ENCODE data around the gene WDR17. TPM values are rescaled to one million over a fixed set of nuclear protein-coding genes. Genes with fewer than 3 reads are reported as not detected.
A peak's percentile ranks its signal among the peaks of the same experiment; 100 is the strongest.

Gene WDR17
- total and polyA plus RNA-seq, 5 donors from 2014 or later = 0.05 to 0.22 TPM; not detected in 3

DNA sequence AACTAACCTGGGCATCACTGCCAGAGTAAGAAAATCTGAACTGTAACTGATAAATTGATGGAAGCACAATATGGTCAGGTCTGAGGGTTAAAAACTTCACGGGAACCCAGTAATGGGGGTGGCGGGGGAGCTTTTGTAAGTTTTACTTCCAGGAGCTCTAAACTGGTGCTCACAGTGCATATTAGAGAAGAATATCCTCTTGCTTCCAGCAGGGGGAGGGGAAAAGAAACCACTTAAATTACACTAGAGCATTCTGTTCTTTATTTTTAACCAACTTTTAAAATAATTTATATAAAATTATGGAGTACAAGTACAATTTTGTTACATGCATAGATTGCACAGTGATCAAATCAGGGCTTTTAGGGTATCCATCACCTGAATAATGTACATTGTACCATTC is 33.7 kb downstream of the WDR17 start:
- no peaks in the 10 kb centered on the region for H3K36me3 ChIP-seq (ENCODE audit: control insufficient read depth, insufficient read depth, low read length)
- H3K4me1 Mint-ChIP-seq = no peaks in the 10 kb centered on the region
- peaks cover 5% of the 10 kb centered on the region for H3K27me3 Mint-ChIP-seq
- H3K9me3 ChIP-seq (ENCODE audit: control insufficient read depth in 2 of 2, low read length in 2 of 2) = no peaks in the 10 kb centered on the region
- no peaks in the 10 kb centered on the region for H3K4me1 ChIP-seq (ENCODE audit: control insufficient read depth, insufficient read depth, low read length, poor library complexity, severe bottlenecking)
- H3K36me3 Mint-ChIP-seq = no peaks in the 10 kb centered on the region
- no peak overlapping the region for H3K27ac Mint-ChIP-seq
- no peaks in the 10 kb centered on the region for H3K27me3 ChIP-seq (ENCODE audit: control insufficient read depth, insufficient read depth, low read length)
- no peak for DNase-seq
- H3K4me3 Mint-ChIP-seq = no peak overlapping the region
- no peak overlapping the region for H3K4me3 ChIP-seq (ENCODE audit: low read depth, low read length)
- peaks cover 0 to 9% (median 2%) of the 10 kb centered on the region in 7 donors for H3K9me3 Mint-ChIP-seq
- H3K27ac ChIP-seq (ENCODE audit: insufficient read depth, low read length, poor library complexity, severe bottlenecking) = no peak overlapping the region
- no peak for ATAC-seq (ENCODE audit: low read depth in 2 of 2)

DNA sequence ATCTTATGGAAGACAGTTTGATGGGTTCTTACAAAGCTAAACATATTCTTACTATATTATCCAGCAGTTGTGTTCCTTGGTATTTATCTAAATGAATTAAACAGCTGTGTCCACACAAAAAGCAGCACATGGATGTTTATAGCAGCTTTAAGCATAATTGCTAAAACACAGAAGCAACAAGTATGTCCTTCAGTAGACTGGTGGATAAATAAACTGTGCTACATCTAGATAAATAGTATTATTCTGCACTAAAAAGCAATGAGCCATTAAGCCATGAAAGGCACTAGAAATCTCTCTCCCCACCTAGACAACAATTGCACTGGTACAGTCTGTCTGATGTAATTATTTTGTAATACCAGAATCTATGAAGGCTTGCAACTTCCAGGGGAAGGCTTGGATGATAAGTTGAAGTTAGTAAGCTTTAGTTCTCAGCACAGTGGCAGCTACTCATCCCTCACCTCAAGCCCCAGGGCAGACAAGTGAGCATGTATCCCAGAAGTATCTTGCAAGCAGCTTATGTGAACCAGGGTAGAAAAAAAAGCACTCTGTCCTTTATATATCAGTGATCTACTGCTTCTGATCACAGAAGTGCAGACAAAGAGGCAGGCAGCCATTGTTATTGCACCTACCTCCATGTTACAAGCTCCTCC is 36.9 kb downstream of the WDR17 start:
- no peaks in the 10 kb centered on the region for H3K27me3 ChIP-seq (ENCODE audit: control insufficient read depth, insufficient read depth, low read length)
- Mint-ChIP-seq H3K36me3 (no peaks in the 10 kb centered on the region), H3K4me3 (no peak overlapping the region), H3K4me1 (no peaks in the 10 kb centered on the region), H3K9me3 (peaks cover 0 to 9% (median 2%) of the 10 kb centered on the region in 7 donors), H3K27ac (no peak overlapping the region), H3K27me3 (no peaks in the 10 kb centered on the region)
- DNase-seq (no peak), ATAC-seq (ENCODE audit: low read depth in 2 of 2) (no peak)
- H3K36me3 ChIP-seq (ENCODE audit: control insufficient read depth, insufficient read depth, low read length) = no peaks in the 10 kb centered on the region
- H3K27ac ChIP-seq (ENCODE audit: insufficient read depth, low read length, poor library complexity, severe bottlenecking) = no peak overlapping the region
- no peaks in the 10 kb centered on the region for H3K4me1 ChIP-seq (ENCODE audit: control insufficient read depth, insufficient read depth, low read length, poor library complexity, severe bottlenecking)
- no peak overlapping the region for H3K4me3 ChIP-seq (ENCODE audit: low read depth, low read length)
- no peaks in the 10 kb centered on the region for H3K9me3 ChIP-seq (ENCODE audit: control insufficient read depth in 2 of 2, low read length in 2 of 2)

DNA sequence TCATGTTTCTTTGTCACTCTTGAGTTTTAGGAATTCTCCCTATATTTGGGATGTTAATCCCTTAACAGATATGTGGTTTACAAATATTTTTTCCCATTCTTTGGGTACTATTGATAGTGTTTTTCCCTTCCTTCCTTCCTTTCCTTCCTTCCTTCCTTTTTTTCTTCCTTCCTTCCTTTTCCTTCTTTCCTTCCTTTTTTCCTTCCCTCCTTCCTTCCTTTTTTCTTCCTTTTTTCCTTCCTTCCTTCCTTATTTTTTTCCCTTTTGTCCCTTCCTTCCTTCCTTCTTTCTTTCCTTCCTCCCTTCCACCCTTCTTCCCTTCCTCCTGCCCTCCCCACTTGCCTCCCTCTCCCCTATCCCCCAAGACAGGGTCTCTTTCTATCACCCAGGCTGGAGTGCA is 42.1 kb downstream of the WDR17 start:
- no peak for ATAC-seq (ENCODE audit: low read depth in 2 of 2)
- Mint-ChIP-seq H3K36me3 (no peaks in the 10 kb centered on the region), H3K9me3 (peaks cover 0 to 9% (median 0%) of the 10 kb centered on the region in 7 donors), H3K27ac (no peak overlapping the region), H3K4me3 (no peak overlapping the region), H3K4me1 (no peaks in the 10 kb centered on the region), H3K27me3 (no peaks in the 10 kb centered on the region)
- Histone ChIP-seq H3K9me3 (ENCODE audit: control insufficient read depth in 2 of 2, low read length in 2 of 2) (no peaks in the 10 kb centered on the region), H3K27ac (ENCODE audit: insufficient read depth, low read length, poor library complexity, severe bottlenecking) (no peak overlapping the region), H3K36me3 (ENCODE audit: control insufficient read depth, insufficient read depth, low read length) (no peaks in the 10 kb centered on the region), H3K4me3 (ENCODE audit: low read depth, low read length) (no peak overlapping the region), H3K27me3 (ENCODE audit: control insufficient read depth, insufficient read depth, low read length) (no peaks in the 10 kb centered on the region), H3K4me1 (ENCODE audit: control insufficient read depth, insufficient read depth, low read length, poor library complexity, severe bottlenecking) (no peaks in the 10 kb centered on the region)
- no peak for DNase-seq

DNA sequence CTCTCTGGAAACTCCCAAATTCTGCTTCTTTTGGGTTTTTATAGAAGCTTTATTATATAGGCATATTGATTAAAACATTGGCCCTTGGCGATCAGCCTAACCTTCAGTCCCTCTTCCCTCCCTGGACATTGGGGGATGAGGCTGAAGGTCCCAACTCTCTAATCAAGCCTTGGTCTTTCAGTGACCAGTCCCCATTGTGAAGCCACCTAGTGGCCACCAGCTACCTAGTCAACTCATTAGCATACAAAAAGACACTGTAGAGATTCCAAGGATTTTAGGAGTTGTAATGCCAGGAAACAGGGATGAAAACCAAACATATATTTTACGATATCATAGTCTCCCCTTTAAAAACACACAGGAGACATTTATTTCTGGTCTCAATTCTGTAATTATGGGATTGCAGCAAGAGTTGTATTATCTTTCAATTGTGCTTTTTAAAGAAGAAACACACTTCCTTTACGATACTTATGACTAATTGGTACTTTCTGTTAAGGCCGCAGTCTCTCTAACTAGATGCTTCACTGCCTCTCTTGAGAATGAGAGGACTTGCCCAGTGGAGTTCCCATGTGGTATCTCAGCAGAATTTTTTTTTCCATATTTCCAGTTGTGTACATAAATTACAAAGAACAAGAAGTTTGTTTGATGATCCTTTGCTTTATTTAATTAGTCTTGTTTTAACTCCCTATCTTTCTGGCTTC is 58.2 kb downstream of the WDR17 start:
- H3K27me3 Mint-ChIP-seq = no peaks in the 10 kb centered on the region
- H3K27ac Mint-ChIP-seq = no peak overlapping the region
- no peak overlapping the region for H3K4me3 ChIP-seq (ENCODE audit: low read depth, low read length)
- ATAC-seq (ENCODE audit: low read depth in 2 of 2) (peak in 1 of 2 donors; percentile 52), DNase-seq (peak in 1 of 3 donors; percentile 12)
- no peak overlapping the region for H3K4me3 Mint-ChIP-seq
- no peaks in the 10 kb centered on the region for H3K9me3 ChIP-seq (ENCODE audit: control insufficient read depth in 2 of 2, low read length in 2 of 2)
- peaks cover 0 to 5% (median 0%) of the 10 kb centered on the region in 4 donors for H3K4me1 Mint-ChIP-seq
- H3K36me3 Mint-ChIP-seq = no peaks in the 10 kb centered on the region
- H3K4me1 ChIP-seq (ENCODE audit: control insufficient read depth, insufficient read depth, low read length, poor library complexity, severe bottlenecking) = no peaks in the 10 kb centered on the region
- H3K27me3 ChIP-seq (ENCODE audit: control insufficient read depth, insufficient read depth, low read length) = no peaks in the 10 kb centered on the region
- no peaks in the 10 kb centered on the region for H3K36me3 ChIP-seq (ENCODE audit: control insufficient read depth, insufficient read depth, low read length)
- H3K27ac ChIP-seq (ENCODE audit: insufficient read depth, low read length, poor library complexity, severe bottlenecking) = no peak overlapping the region
- no peaks in the 10 kb centered on the region for H3K9me3 Mint-ChIP-seq

DNA sequence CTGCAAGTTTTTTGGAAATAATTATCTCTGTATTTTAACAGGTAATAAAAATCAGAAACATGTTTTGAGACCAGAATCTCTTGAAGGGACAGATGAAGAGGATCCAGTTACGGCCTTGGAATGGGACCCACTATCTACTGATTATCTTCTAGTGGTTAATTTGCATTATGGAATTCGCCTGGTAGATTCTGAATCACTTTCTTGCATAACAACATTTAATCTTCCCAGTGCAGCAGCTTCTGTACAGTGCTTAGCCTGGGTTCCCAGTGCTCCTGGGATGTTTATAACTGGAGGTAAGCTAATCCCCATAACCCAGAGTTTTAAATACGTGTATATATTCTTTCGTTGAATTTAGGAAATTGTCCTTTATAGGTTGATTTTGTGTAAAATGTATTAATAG is 59.4 kb downstream of the WDR17 start:
- H3K4me3 ChIP-seq (ENCODE audit: low read depth, low read length) = no peak overlapping the region
- H3K27me3 ChIP-seq (ENCODE audit: control insufficient read depth, insufficient read depth, low read length) = no peaks in the 10 kb centered on the region
- no peaks in the 10 kb centered on the region for H3K9me3 ChIP-seq (ENCODE audit: control insufficient read depth in 2 of 2, low read length in 2 of 2)
- no peak overlapping the region for H3K27ac ChIP-seq (ENCODE audit: insufficient read depth, low read length, poor library complexity, severe bottlenecking)
- H3K4me3 Mint-ChIP-seq = no peak overlapping the region
- no peaks in the 10 kb centered on the region for H3K9me3 Mint-ChIP-seq
- H3K27me3 Mint-ChIP-seq = no peaks in the 10 kb centered on the region
- H3K36me3 ChIP-seq (ENCODE audit: control insufficient read depth, insufficient read depth, low read length) = no peaks in the 10 kb centered on the region
- H3K36me3 Mint-ChIP-seq = no peaks in the 10 kb centered on the region
- H3K4me1 ChIP-seq (ENCODE audit: control insufficient read depth, insufficient read depth, low read length, poor library complexity, severe bottlenecking) = no peaks in the 10 kb centered on the region
- H3K4me1 Mint-ChIP-seq = peaks cover 0 to 5% (median 0%) of the 10 kb centered on the region in 4 donors
- no peak overlapping the region for H3K27ac Mint-ChIP-seq
- DNase-seq (no peak), ATAC-seq (ENCODE audit: low read depth in 2 of 2) (no peak)

DNA sequence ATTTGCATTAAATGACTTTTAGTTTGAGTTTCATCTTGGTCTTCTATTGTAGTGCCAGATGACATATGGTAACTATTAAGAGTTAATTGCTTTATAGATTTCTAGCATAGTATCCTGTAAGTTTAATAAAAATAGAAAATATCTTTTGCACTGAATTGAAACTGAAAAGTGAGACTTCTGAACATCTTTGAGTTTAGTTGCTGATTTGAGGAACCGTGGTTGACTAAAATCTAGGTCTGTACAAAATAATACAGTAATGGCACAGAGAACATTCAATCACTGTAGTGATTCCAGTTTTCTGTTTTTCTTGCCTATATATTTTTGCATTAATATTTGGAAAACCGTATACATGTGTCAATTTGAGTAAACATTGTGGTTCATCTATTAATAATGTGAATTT is 69.0 kb downstream of the WDR17 start:
- Histone ChIP-seq H3K9me3 (ENCODE audit: control insufficient read depth in 2 of 2, low read length in 2 of 2) (no peaks in the 10 kb centered on the region), H3K36me3 (ENCODE audit: control insufficient read depth, insufficient read depth, low read length) (no peaks in the 10 kb centered on the region), H3K27ac (ENCODE audit: insufficient read depth, low read length, poor library complexity, severe bottlenecking) (no peak overlapping the region), H3K4me1 (ENCODE audit: control insufficient read depth, insufficient read depth, low read length, poor library complexity, severe bottlenecking) (no peaks in the 10 kb centered on the region), H3K4me3 (ENCODE audit: low read depth, low read length) (no peak overlapping the region), H3K27me3 (ENCODE audit: control insufficient read depth, insufficient read depth, low read length) (no peaks in the 10 kb centered on the region)
- Mint-ChIP-seq H3K4me3 (no peak overlapping the region), H3K9me3 (no peaks in the 10 kb centered on the region), H3K27me3 (no peaks in the 10 kb centered on the region), H3K4me1 (no peaks in the 10 kb centered on the region), H3K27ac (no peak overlapping the region), H3K36me3 (no peaks in the 10 kb centered on the region)
- ATAC-seq (ENCODE audit: low read depth in 2 of 2) (no peak), DNase-seq (no peak)

DNA sequence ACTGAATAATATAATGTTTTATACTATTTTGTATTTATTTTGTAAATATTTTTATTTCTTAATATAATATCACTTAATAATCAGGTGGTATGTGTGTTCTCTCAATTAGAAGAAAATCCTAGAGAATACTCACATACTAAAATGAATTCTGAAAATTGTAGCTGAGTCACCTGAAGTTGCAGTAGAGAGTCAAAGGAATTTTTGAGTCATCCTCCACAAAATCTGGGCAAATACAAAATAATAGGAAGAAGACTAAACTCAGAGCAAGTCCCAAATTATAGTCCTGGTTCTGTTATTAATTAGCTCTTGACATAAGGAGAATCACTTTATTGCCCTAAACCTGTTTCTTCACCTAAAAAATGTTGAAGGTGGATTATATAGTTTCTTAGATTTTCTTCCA is 72.0 kb downstream of the WDR17 start:
- H3K9me3 ChIP-seq (ENCODE audit: control insufficient read depth in 2 of 2, low read length in 2 of 2) = no peaks in the 10 kb centered on the region
- no peaks in the 10 kb centered on the region for H3K4me1 ChIP-seq (ENCODE audit: control insufficient read depth, insufficient read depth, low read length, poor library complexity, severe bottlenecking)
- H3K4me1 Mint-ChIP-seq = no peaks in the 10 kb centered on the region
- H3K9me3 Mint-ChIP-seq = no peaks in the 10 kb centered on the region
- ATAC-seq (ENCODE audit: low read depth in 2 of 2) = no peak
- no peaks in the 10 kb centered on the region for H3K36me3 ChIP-seq (ENCODE audit: control insufficient read depth, insufficient read depth, low read length)
- H3K27me3 ChIP-seq (ENCODE audit: control insufficient read depth, insufficient read depth, low read length) = no peaks in the 10 kb centered on the region
- no peak overlapping the region for H3K27ac Mint-ChIP-seq
- H3K27me3 Mint-ChIP-seq = no peaks in the 10 kb centered on the region
- H3K4me3 ChIP-seq (ENCODE audit: low read depth, low read length) = no peak overlapping the region
- no peak for DNase-seq
- H3K27ac ChIP-seq (ENCODE audit: insufficient read depth, low read length, poor library complexity, severe bottlenecking) = no peak overlapping the region
- H3K36me3 Mint-ChIP-seq = no peaks in the 10 kb centered on the region
- no peak overlapping the region for H3K4me3 Mint-ChIP-seq

DNA sequence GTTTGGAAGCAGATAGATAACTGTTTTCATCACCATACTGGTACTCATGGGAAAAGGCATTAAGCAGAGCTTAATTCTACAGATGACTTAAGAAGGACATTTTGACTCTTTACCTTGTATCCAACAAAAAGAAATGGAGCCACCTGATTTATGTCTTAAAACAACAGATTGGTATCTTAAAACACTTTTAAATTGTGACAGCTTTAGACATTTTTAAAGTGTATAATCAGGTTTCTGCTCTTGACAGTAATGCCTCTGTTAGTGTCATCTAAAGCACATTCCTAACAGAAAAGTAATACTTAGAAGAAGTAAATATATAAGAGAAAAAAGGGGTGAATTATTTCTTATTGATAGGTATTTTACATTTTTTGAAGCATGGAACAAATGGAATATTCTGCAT is 73.9 kb downstream of the WDR17 start:
- Mint-ChIP-seq H3K4me3 (no peak overlapping the region), H3K9me3 (no peaks in the 10 kb centered on the region), H3K27me3 (no peaks in the 10 kb centered on the region), H3K4me1 (no peaks in the 10 kb centered on the region), H3K27ac (no peak overlapping the region), H3K36me3 (no peaks in the 10 kb centered on the region)
- H3K36me3 ChIP-seq (ENCODE audit: control insufficient read depth, insufficient read depth, low read length) = no peaks in the 10 kb centered on the region
- ATAC-seq (ENCODE audit: low read depth in 2 of 2) (no peak), DNase-seq (no peak)
- no peaks in the 10 kb centered on the region for H3K27me3 ChIP-seq (ENCODE audit: control insufficient read depth, insufficient read depth, low read length)
- no peaks in the 10 kb centered on the region for H3K4me1 ChIP-seq (ENCODE audit: control insufficient read depth, insufficient read depth, low read length, poor library complexity, severe bottlenecking)
- no peak overlapping the region for H3K4me3 ChIP-seq (ENCODE audit: low read depth, low read length)
- H3K27ac ChIP-seq (ENCODE audit: insufficient read depth, low read length, poor library complexity, severe bottlenecking) = no peak overlapping the region
- H3K9me3 ChIP-seq (ENCODE audit: control insufficient read depth in 2 of 2, low read length in 2 of 2) = no peaks in the 10 kb centered on the region

All from CD4-positive, CD25-positive, alpha-beta regulatory T cell (primary cell).